Left hindlimb (tissue), 1 donor: Measurements from ENCODE around the gene RAB11FIP5.
"Not testable (repeated sequence)": the region's sequence is repeated elsewhere in the genome, so short reads cannot be mapped to it uniquely, and the experiment has no call there.

Source experiments
- DNase-seq: peaks from one replicate; pipeline ENCODE4 v3.0.0-alpha.2; 2018

Gene RAB11FIP5

DNA sequence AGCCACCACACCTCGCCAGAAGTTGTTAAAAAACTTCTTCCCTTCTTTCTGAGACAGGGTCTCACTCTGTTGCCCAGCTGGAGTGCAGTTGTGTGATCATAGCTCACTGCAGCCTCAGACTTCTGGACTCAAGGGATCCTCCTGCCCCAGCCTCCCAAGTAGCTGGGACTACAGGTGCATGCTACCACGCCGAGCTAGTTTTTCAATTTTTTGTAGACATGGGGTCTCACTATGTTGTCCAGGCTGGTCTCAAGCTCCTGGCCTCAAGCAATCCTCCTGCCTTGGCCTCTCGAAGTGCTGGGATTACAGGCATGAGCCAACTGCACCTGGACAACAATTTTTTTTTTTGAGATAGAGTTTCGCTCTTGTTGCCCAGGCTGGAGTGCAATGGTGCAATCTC, 47.7 kb downstream of the RAB11FIP5 start:
- DNase-seq = not testable (repeated sequence)

DNA sequence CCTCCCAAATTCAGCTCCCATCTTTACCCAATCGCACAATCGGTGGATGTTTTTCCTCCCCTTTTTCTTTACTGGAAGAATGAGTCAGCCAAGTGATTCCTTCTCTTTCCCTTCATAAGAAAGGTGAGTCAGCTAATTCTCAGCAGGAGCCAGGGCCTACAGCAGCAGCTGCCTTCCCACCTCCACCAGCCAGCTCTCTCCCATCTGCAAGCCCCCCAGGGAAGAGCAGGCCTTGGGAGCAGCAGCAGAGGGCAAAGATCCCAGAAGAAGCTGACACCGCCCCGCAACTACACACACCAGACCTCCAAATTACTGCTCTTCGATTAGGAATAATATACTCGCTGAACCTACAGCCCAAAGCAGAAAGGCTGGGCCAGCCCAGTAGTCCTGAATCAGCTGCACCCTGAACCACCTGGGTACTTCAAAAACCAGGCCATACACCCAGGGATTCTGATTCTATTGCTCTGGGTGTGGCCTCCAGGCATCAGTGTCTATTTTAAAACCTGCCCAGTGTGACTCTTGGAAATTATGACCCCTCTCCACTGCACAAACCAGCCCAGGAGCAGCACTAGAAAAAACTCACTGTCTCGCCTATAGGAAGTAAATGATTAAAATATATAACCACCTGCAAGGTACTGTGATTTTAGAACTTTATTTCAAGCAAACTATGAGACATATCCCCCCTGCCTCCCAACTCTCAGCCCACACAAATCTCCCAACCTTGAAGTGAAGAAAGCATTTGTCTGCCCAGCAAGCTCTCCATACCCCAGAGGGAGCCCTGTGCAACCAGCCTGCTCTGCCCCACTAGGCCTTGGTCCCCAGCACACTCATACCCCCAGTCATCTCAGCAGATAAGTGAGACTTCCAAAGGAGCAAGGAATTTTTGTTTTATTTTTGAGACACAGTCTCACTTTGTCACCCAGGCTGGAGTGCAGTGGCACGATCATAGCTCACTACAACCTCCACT, 48.6 kb downstream of the RAB11FIP5 start:
- no peak for DNase-seq

DNA sequence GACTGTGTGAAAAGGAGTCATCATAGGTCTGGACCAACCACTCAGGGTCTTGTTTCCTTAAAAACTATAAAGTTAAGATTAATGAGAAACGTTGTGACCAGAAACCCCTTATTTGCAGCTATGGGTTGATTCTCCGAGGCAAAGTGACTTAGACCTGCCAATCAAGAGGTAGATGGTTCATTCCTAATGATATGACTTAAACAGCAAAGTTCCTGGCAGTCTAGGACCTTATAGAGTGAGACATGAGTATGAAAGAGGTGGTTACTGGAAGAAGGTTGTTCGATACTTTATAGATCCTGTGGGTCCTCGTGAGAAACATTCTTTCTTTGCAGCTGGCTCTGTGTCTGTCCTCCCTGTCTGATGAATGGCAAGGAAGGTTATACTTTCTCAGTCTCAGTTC, 49.3 kb downstream of the RAB11FIP5 start:
- DNase-seq = no peak

DNA sequence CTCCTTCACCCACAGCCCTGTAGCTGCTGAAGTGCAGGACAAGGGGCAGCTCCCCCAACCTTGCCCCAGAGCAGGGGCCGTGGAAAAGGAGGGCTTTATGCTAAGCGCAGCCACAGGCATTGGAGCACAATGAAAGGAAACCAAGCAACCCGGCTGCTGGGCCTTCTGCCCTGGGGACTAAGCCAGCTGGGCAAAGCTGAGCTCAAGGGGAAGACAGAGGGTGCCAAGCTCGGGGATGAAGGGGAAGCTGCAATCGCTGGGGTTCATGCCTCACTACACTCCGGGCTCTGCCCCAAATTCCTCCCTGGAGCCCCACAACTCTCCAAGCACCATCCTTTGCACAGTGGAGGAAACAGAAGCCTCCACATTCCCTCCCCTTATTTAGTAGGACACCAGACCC, 53.6 kb downstream of the RAB11FIP5 start:
- no peak for DNase-seq

DNA sequence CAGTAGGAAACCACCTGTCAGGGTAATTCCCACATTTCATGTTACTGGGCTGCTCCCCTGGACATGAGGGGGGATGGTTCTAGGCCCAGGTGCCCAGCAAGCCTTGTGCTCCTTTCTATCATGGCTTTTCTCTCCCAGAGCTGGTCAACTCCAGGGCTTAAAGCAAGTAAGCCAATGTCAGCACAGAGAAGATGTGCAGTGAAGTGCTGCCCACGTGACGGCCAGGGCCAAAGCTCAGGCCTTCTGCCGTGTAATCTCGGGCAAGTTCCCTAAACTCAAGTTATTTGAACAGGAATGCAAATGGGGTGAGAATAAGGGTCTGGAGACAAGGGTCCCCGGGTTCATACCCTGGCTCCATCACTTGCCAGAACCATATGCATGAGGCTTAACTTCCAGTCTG, 57.8 kb downstream of the RAB11FIP5 start:
- no peak for DNase-seq

DNA sequence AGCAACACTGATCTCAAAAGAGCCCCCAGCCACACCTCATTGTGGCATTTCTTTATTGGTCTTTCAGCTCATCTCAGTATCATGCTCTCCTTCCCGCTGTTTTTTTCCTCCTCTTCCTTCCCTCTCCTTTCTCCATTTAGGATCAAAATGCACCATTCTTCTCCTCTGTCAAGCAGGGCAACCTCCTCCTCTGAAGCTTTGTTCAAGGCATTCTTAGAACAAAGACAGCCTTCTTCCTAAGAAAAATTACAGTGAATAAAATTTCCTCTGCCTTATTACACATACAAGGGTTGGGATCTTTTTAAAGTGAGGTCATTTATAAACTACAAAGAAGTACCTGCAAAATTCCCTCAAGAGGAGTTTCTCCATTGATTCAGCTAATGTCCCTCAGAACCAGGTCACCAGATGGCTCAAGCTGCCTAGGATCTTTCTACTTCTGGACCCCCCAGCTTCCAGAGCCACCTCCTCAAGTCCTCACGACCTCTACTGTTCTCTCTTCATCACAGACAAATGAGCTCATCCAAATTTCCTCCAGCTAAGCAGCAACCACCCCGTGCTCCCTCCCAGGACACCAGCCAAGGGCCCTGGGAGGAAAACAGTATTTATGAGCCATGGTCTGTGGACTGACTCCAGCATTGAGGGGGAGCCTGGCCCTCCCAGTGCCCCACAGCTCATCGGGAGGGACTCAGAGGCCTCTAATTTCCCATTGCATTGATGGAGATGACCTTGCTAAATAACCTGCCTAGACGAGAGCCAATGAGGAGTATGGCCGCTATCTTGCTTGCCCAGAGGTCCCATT, 59.2 kb downstream of the RAB11FIP5 start:
- DNase-seq = no peak

DNA sequence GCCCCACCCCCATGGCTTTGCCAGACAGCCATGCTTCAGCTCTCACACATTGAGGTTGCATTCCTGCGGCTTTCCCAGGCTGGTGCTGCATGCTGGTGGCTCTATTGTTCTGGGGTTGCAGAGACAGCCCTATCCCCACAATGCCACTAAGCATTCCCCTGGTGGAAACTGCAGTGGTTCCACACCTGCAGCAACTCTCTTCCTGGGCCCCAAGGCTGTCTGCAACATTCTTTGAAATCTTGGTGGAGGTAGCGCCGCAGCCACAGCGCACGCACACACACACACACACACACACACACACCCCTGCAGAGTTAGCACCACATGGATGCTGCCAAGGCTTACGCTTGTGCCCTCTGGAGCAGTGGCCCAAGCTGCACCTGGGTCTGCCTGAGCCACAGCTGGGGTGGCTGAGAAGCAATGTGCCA, 62.6 kb downstream of the RAB11FIP5 start:
- no peak for DNase-seq

DNA sequence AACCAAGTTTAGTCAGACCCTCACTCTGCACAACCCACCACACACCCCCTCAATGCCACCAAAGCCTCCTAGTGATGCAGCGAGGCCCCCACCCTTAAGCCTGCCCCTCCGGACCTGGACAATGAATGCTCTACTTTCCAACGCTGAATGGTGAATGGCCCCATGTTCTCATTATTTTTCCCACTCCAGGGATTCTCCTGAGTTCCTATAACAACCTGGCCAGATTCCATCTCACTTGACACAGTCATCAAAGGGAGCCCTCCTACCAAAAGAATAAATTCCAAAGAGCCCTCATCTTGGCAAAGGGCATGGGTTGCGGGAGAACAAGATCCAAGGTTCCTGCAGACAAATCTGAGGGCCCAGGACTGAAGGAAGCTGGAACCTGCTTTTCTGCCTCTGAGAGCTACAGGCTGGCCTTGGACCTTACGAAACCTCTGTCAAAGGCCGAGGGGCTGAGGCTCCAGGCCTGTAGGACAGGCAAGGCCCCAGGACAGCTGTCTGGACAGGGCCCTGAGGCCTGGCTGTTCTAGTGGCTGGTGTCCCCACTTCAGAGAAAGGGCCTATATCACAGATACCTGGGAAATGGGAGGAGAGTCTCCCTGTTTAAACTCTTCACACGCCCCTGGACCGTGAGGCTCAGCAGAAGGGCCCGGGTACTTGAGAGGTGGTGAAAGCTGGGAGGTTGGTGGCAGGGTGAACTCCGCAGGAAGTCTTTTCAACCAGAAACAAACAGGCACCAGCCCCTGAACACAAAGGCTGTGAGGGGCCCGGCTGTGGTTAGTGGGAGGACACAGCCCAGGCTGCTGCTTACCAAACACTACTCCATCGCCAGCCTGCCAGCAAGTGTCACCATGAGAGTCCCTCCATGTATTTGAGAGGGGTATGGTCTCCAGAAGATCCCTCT, 68.6 kb downstream of the RAB11FIP5 start:
- DNase-seq = no peak

DNA sequence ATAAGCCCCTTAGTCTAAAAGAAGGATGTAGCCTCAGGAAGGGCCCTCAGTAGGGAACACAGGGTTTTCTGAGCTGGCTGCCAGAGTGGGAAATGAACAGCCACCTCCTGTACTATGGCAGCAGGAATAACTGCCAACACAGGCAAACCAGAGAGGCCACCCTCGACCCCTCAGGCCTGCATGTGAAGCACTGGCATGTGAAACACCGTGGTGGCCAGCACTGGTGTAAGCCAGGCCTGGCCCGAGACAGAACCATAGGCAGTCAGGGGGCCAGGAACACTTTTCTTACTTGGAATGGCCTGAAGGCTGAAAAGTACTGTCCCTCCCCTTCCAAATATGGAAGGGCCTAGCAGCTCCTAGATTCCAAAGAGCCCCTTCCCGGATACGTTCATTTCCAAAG, 69.5 kb downstream of the RAB11FIP5 start:
- DNase-seq = no peak

DNA sequence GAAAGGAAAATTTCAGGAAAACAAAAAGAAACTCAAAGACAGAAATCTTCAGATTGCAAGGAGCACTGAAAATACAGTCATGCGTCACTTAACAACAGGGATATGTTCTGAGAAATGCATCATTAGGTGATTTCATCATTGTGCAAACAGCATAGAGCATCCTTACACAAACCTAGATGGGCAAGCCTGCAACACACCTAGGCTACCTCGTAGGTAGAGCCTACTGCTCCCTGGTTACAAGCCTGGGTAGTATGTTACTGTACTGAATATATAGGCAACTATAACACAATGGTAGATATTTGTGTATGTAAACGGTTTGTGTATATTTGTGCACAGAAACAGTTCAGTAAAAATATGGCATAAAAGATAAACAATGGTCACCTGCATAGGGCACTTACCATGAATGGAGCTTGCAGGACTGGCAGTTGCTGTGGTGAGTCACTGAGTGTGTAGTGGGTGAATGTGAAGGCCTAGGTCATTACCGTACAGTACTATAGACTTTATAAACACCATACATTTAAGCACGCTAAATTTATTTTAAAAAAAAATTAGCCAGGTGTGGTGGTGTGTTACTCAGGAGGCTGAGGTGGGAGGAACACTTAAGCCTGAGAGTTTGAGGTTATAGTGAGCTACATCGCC, 74.7 kb downstream of the RAB11FIP5 start:
- no peak for DNase-seq

DNA sequence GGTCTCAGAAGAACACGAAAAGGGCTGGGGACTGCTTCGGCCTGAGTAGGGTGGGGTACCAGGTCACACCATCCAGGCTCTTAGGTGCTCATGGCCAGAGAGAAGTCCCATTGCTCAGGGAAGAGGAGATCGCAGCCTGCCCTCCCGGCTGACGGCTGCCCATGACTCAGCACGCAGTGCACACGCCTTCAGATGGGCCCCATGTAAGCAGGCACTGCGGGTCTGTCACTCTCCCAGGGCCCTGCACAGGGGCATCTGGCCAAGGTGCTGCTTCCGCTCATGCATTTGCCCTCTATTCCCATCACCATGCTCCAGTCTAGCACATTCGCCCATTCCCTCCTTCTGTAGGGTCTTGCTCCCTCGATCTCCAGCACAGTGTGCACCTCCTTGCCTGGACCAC, 76.0 kb downstream of the RAB11FIP5 start:
- no peak for DNase-seq

DNA sequence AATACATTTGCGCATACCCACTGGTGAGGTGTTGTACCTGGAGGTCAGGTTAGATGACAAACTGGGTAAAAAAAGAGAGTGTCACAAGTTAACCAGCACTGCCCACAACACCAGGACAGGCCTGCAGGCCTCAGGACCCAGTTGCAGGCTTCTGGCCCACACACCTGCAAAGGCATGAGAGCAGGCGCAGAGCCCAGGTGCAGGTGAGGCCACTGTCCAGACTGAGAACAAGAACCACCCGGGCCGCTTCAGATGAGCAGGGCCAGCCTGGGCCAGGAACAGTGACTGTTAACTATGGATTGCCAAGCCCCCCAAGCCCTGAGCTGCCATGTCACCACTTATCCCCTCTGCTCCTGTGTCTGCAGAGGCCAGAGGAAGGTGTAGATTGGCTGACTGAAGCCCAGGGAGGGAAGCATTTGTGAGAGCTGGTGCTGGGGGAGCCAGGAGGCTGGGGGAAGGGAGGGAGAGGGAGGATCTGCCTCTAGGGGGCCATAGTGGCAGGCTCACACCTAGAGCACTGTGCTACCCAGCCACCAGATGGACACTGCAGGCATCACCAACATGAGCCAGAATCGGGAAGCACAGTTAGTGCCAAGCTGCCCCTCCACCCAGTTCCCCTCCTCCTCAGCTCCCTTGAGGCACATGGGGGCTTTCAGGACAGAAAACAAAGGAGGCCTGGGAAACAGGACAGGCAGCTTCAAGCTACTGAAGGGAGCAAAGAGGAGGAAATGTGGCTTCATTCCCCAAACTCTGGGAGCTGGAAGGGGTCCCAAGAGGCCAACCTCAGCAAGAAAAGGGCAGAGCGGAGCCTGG, 76.6 kb downstream of the RAB11FIP5 start:
- DNase-seq = no peak

DNA sequence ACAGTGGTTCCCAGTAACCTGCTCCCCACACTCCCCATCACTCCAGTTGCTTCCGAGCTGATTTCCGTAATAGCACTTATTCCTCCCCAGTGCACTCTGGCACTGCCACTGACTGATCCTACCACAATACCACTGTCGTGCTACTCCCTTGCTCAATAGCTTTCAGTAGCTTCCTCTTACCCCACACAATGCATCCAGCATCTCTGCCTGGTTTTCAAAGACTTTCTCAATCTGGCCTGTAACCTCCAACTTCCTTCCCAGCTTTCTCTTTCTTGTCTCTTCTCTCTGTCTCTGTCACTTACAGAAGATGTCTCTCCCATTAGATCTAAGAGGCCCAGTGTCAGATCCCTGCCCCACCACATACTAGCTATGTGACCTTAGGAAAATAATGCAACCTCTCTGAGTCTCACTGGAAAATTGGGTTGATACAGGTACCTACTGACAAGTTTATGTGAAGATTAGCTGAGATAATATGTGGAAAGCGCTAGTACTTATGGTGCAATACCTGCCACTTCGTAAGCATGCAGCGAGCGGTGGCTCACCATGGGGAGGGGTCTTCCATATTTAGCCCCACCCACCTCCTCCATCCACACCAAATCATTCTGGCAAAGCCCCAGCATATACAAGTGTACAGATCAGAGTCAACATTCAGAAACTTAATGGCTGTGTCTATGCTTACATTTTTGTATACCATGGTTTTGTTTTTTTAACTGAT, 77.9 kb downstream of the RAB11FIP5 start:
- DNase-seq = no peak

DNA sequence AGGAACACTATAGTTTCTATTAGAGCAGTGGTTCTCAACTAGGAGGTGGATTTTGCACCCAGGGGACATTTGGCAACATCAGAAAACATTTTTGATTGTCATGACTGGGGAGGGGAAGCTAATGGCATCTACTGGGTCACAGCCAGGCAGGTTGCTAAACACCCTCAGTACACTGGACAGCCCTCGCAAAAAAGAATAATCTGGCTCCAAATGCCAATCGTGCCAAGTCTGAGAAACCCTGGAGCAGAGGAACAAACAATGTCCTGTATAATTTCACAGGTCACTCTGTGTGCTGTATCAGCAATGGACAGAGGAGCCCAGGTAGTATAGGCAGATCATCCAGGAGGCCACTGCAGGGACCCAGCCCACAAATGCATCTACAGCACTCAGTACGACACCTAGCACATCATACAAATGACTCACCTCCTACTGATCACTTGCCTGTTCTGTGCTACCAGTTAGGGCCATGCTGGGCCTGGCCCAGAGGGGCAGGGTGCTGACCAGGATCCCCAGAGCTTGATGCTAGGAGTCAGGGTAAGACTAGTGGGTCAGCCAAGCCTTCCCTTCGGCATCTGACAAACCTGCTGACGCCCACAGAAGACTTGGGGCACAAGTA, 78.9 kb downstream of the RAB11FIP5 start:
- DNase-seq = no peak

DNA sequence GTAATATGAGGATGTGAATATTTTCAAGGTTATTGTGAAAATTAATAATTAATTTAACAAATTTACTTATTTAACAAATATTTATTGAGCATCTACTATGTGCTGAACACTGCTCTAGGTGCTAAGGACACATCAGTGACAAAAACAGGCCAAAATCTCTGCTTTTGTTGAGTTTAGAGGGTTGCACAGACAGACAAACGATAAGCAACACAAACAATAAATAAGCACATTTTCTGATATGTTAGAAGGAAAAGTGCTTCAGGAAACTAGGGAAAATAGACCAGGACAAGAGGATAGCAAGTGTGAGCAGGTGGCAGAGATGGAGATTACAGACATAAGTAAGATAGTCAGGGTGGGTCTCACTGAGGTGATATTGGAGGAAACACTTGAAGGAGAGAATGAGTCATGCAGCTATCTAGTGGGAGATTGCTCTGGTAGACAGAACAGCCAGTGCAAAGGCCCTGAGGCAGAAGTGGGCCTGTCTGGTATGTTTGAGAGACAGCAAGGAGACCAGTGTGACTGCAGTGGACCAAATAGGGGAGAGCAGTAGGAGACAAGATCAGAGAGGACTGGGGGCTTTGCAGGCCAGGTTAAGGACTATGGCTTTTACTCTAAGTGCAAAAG, 79.5 kb downstream of the RAB11FIP5 start:
- DNase-seq = no peak

DNA sequence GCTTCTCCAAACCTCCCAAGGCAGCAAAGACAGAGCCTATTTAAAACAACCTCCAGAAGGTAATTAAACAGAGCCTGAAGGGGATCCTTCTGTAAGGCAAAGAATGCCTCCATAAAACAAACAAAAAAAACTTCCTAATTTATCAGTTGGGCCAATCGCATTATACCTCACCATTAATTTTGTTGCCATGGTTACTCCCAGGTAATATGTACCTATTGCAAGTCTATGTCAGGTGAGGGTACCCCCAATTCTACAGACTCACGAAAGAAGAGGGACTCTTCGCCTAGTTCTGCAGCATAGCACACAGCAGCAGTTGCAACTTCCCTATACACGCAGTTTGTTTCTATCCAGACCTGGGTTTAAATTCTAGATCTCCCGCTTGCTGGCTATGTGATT, 80.0 kb downstream of the RAB11FIP5 start:
- no peak for DNase-seq

DNA sequence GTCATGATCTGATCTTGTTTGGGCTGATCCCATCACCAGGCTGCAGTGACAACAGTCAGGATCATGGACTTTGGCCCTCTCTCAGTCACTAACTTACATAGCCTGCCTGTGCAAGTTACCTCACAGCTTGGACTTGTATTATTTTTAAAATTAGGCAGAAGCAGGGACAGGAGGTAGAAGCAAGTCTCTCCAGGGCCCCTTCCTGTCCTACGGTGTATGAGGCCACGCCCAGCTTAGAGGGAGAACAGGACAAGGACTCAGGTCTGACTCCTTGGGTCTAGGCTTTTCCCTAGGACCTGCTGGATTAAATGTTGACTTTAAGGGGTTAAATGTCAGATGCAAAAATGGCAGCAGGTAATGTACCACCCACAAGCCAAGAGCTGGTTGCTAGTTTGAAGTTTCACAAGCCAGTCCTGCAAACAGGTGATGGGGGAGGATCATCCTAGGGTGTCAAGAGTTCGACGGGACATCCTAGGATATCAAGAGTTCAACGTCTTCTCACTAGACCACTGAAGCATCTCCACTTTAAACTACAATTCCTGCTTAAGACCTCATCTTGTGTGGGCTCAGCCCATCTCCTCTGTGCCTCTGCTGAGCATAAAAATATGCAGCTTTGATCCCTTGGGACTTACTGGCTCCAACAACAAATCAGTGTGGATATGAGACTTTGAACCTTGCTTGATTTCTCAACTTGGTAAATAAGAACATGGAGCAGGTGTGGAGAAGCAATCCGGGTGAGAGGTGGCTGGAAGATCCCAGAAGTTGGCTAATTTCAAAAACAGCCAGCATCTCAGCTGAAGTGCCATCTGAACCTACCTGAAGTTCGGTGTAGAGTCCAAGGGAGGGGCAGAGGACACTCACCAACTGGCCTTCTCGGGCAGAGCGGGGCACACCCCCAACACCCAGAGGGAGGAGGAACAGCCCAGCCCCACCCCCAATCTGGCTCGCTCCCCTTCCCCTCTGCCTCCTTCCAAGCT, 80.7 kb downstream of the RAB11FIP5 start:
- no peak for DNase-seq

DNA sequence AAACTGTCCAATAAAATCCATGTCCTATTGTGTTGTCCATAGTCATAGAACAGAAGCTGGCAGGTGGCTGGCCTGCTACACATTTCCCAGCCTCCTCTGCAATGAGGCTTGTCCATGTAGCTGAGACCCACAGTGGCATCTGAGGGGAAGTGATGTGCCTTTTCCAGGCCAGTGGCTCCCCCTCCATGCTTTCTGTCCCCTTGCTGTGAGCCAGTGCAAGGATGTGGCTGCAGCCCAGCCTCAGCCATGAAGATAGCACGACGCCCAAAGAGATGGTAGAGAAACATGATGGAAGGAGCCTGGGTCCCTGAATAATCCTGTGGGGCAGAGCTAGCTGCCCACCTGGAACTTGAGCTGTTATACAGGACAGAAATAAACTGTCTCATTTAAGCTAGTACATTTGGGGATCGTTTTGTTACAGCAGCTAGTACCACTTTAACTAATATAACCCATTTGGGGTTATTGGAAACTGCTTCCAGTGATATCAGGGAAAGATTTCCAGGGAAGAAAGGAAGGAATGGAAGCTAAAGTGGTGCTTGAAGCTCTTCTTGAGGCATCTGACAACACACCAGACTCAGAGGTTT, 81.6 kb downstream of the RAB11FIP5 start:
- DNase-seq = no peak
